Transverse colon (tissue), 3 donors: ENCODE measurements around the gene GJA5.

Experiments used
- CTCF ChIP-seq, 5 experiments: fragments of 200-600 bp in 3 of 5; fragments of 450-650 bp in 2 of 5; sonication (generic) in 3 of 5; IDR thresholded peaks; 1 replicate in 2 of 5; 2 replicates in 3 of 5; pipeline ENCODE4 v1.5.1; 2016 to 2017; ENCODE audit warnings: antibody characterized with exemption in 5 of 5, inconsistent platforms in 3 of 5, mild to moderate bottlenecking in 2 of 5, moderate library complexity in 1 of 5
- POLR2A ChIP-seq: fragments of 450-650 bp; IDR thresholded peaks from one replicate; pipeline ENCODE4 v1.6.1; 2016; ENCODE audit warnings: antibody characterized with exemption, mild to moderate bottlenecking, moderate library complexity

GRCh38 chr1:147753081-147753480 is 7.3 kb downstream of the GJA5 start:
- TF ChIP-seq CTCF (IDR thresholded peaks at IDR 0.05) (no peak), POLR2A (no peak)
